GM23338 (cell line): ENCODE results near the gene AMBRA1. TPM values are rescaled to one million over a fixed set of nuclear protein-coding genes. Genes with fewer than 3 reads are reported as not detected.

Experiments
- ATAC-seq: fragments of 200-7000 bp; cut with Tn5 transposase; 3 replicates; pipeline ENCODE4 v1.9.1; 2020
- DNase-seq: peaks from one replicate; pipeline ENCODE4 v3.0.0-alpha.2; 2015; ENCODE audit warnings: low spot score
- H2AFZ ChIP-seq: fragments of 200-600 bp; sonication (generic); 2 replicates; pipeline ENCODE4 v1.8.0; 2016; ENCODE audit warnings: antibody characterized with exemption, mild to moderate bottlenecking, moderate library complexity
- H3F3A ChIP-seq: fragments of 200-600 bp; sonication (generic); replicated peaks from 2 replicates; pipeline ENCODE4 v1.8.0; 2017; ENCODE audit warnings: antibody characterized with exemption, mixed run types, low read depth
- H3K27ac ChIP-seq: fragments of 200-600 bp; sonication (generic); 2 replicates; pipeline ENCODE4 v1.6.1; 2016; ENCODE audit warnings: low read depth
- H3K27me3 ChIP-seq: fragments of 200-600 bp; sonication (generic); 2 replicates; pipeline ENCODE4 v1.8.0; 2016; ENCODE audit warnings: mild to moderate bottlenecking, mixed run types, moderate library complexity; ENCODE audit not compliant: insufficient read depth
- H3K36me3 ChIP-seq: fragments of 200-600 bp; sonication (generic); 2 replicates; pipeline ENCODE4 v1.8.0; 2016; ENCODE audit warnings: mild to moderate bottlenecking; ENCODE audit not compliant: insufficient read depth
- H3K4me1 ChIP-seq: fragments of 200-600 bp; sonication (generic); 2 replicates; pipeline ENCODE4 v1.8.0; 2016; ENCODE audit warnings: mild to moderate bottlenecking, moderate library complexity; ENCODE audit not compliant: insufficient read depth
- H3K4me2 ChIP-seq: fragments of 200-600 bp; sonication (generic); 2 replicates; pipeline ENCODE4 v1.7.1; 2017; ENCODE audit warnings: mixed run types
- H3K4me3 ChIP-seq: fragments of 200-600 bp; sonication (generic); 2 replicates; pipeline ENCODE4 v1.6.1; 2016; ENCODE audit warnings: mixed run types
- H3K79me2 ChIP-seq: fragments of 200-600 bp; sonication (generic); replicated peaks from 2 replicates; pipeline ENCODE4 v1.8.0; 2017; ENCODE audit warnings: mild to moderate bottlenecking; ENCODE audit not compliant: insufficient read depth
- H3K9me2 ChIP-seq: fragments of 200-600 bp; sonication (generic); 2 replicates; pipeline ENCODE4 v1.8.0; 2017; ENCODE audit not compliant: insufficient read depth
- H4K20me1 ChIP-seq: fragments of 200-600 bp; sonication (generic); replicated peaks from 2 replicates; pipeline ENCODE4 v1.8.0; 2017; ENCODE audit warnings: mild to moderate bottlenecking; ENCODE audit not compliant: insufficient read depth
- H3K27ac Mint-ChIP-seq: 2 replicates; pipeline ENCODE4 v1.8.0; 2020; ENCODE audit warnings: inconsistent platforms, mild to moderate bottlenecking, moderate library complexity, mixed read lengths
- H3K27me3 Mint-ChIP-seq: 3 replicates; pipeline ENCODE4 v1.8.0; 2022; ENCODE audit warnings: low read depth, mild to moderate bottlenecking, moderate library complexity, mixed read lengths, inconsistent platforms; ENCODE audit not compliant: insufficient read depth, poor library complexity
- H3K36me3 Mint-ChIP-seq: 3 replicates; pipeline ENCODE4 v1.8.0; 2021; ENCODE audit warnings: low read depth, mild to moderate bottlenecking, inconsistent platforms, moderate library complexity, mixed read lengths
- H3K4me1 Mint-ChIP-seq: 3 replicates; pipeline ENCODE4 v1.8.0; 2020; ENCODE audit warnings: mild to moderate bottlenecking, inconsistent platforms, mixed read lengths
- H3K4me3 Mint-ChIP-seq: 3 replicates; pipeline ENCODE4 v1.8.0; 2021; ENCODE audit warnings: moderate library complexity, mild to moderate bottlenecking, inconsistent platforms, mixed read lengths
- H3K9me3 Mint-ChIP-seq: 3 replicates; pipeline ENCODE4 v1.8.0; 2020; ENCODE audit warnings: moderate library complexity, mild to moderate bottlenecking, inconsistent platforms, mixed read lengths
- CREB1 ChIP-seq: fragments of 250-450 bp; sonication (Bioruptor Pico); IDR thresholded peaks from 2 replicates; pipeline ENCODE4 v1.5.0; 2020; ENCODE audit warnings: low read depth, mild to moderate bottlenecking, moderate library complexity
- CTCF ChIP-seq, 2 experiments: fragments of 200-600 bp in 1 of 2; sonication (generic) in 1 of 2; conservative IDR thresholded peaks; 2 replicates each; pipeline versions ENCODE4 v1.5.1 to v1.6.1; 2016 to 2017; ENCODE audit warnings: antibody characterized with exemption in 2 of 2, low read depth in 2 of 2, mild to moderate bottlenecking in 2 of 2, moderate library complexity in 1 of 2
- ETS1 ChIP-seq: IDR thresholded peaks from 2 replicates; pipeline ENCODE4 v1.6.1; 2016; ENCODE audit warnings: antibody characterized with exemption
- EZH2 ChIP-seq: fragments of 200-600 bp; sonication (generic); IDR thresholded peaks from one replicate; pipeline ENCODE4 v1.8.0; 2017; ENCODE audit warnings: antibody characterized with exemption, mild to moderate bottlenecking, low read depth; ENCODE audit not compliant: unreplicated experiment
- EZH2phosphoT487 ChIP-seq: fragments of 200-600 bp; sonication (generic); IDR thresholded peaks from one replicate; pipeline ENCODE4 v1.8.1; 2018; ENCODE audit warnings: antibody characterized with exemption; ENCODE audit not compliant: unreplicated experiment
- JUNB ChIP-seq: IDR thresholded peaks from one replicate; pipeline ENCODE4 v1.6.1; 2016; ENCODE audit warnings: antibody characterized with exemption; ENCODE audit not compliant: unreplicated experiment
- NANOG ChIP-seq: IDR thresholded peaks from 2 replicates; pipeline ENCODE4 v1.6.1; 2016; ENCODE audit warnings: antibody characterized with exemption, borderline replicate concordance
- POLR2AphosphoS5 ChIP-seq: IDR thresholded peaks from 2 replicates; pipeline ENCODE4 v1.6.1; 2016; ENCODE audit warnings: antibody characterized with exemption, low read depth
- REST ChIP-seq: IDR thresholded peaks from one replicate; pipeline ENCODE4 v1.6.1; 2018; ENCODE audit warnings: antibody characterized with exemption; ENCODE audit not compliant: unreplicated experiment
- STAT1 ChIP-seq: IDR thresholded peaks from one replicate; pipeline ENCODE4 v1.6.1; 2016; ENCODE audit warnings: antibody characterized with exemption; ENCODE audit not compliant: unreplicated experiment
- ZNF114 ChIP-seq: fragments of 250-450 bp; sonication (Bioruptor Pico); IDR thresholded peaks from 2 replicates; pipeline ENCODE4 v1.5.0; 2020; ENCODE audit warnings: mild to moderate bottlenecking, moderate library complexity
- ZNF331 ChIP-seq: fragments of 250-450 bp; sonication (Bioruptor Pico); IDR thresholded peaks from 2 replicates; pipeline ENCODE4 v1.5.0; 2020; ENCODE audit warnings: low read depth, mild to moderate bottlenecking, moderate library complexity
- ZNF462 ChIP-seq: fragments of 250-450 bp; sonication (Bioruptor Pico); IDR thresholded peaks from 2 replicates; pipeline ENCODE4 v1.5.0; 2020; ENCODE audit warnings: mild to moderate bottlenecking, moderate library complexity
- polyA plus RNA-seq: library from polyadenylated mRNA; unstranded; fragments of >200 nt; fragmentation: Nextera tagmentation; extraction: Ambion mirVana; gene quantifications from 2 replicates; pipeline ENCODE4 v1.2.1, GENCODE V29; 2016
- total RNA-seq: library from RNA; depleted of rRNA; stranded (reverse); fragments of >200 nt; shearing (Covaris generic); gene quantifications from 2 replicates; pipeline ENCODE4 v1.2.3, GENCODE V29; 2014

AMBRA1 gene
- total and polyA plus RNA-seq, 2 experiments from 2014 or later, result 8.3 to 34.8 TPM

- no peaks in the 10 kb centered on the region for H3K36me3 ChIP-seq
- H3K79me2 ChIP-seq, result peaks cover 99% of the 10 kb centered on the region
- no peak overlapping the region for H3K27ac Mint-ChIP-seq
- no peaks in the 10 kb centered on the region for H3K36me3 Mint-ChIP-seq
- no peaks in the 10 kb centered on the region for H3K9me2 ChIP-seq
- DNase-seq (no peak), ATAC-seq (no peak)
- H3K4me2 ChIP-seq, result no peak overlapping the region
- no peaks in the 10 kb centered on the region for H3K9me3 Mint-ChIP-seq
- no peak overlapping the region for H3K4me3 ChIP-seq
- H3K27me3 ChIP-seq, result no peaks in the 10 kb centered on the region
- peaks cover 13% of the 10 kb centered on the region; the same call in 2 of the 3 replicates for H3K4me1 Mint-ChIP-seq
- H3K4me1 ChIP-seq, result peaks cover 4% of the 10 kb centered on the region; the same call in 1 of the 2 replicates
- H4K20me1 ChIP-seq, result peaks cover 20% of the 10 kb centered on the region
- TF ChIP-seq STAT1, result no peak
- no peak for TF ChIP-seq EZH2phosphoT487
- TF ChIP-seq CREB1 (CRISPR knock-in tag), result no peak
- no peak for TF ChIP-seq ZNF331 (CRISPR knock-in tag)
- no peak for TF ChIP-seq JUNB
- no peak for TF ChIP-seq NANOG
- TF ChIP-seq ZNF462 (CRISPR knock-in tag), result no peak
- TF ChIP-seq ZNF114 (CRISPR knock-in tag), result no peak
- no peak for TF ChIP-seq REST
- TF ChIP-seq ETS1, result no peak
- no peak for TF ChIP-seq EZH2
- TF ChIP-seq POLR2AphosphoS5, result no peak
- no peak for TF ChIP-seq CTCF (conservative IDR thresholded peaks at IDR 0.05; ENCODE audit: low read depth in 2 of 2)
- peaks cover 4% of the 10 kb centered on the region for H3K27me3 Mint-ChIP-seq
- no peak overlapping the region for H2AFZ ChIP-seq
- H3F3A ChIP-seq, result no peaks in the 10 kb centered on the region
- H3K4me3 Mint-ChIP-seq, result no peak overlapping the region
- no peak overlapping the region for H3K27ac ChIP-seq
These were observed 34.0 kb downstream of the AMBRA1 start for GRCh38 chr11:46559815-46560214.
